ENCODE data around the gene DDIT4L. TPM values are rescaled to one million over a fixed set of nuclear protein-coding genes. Genes with fewer than 3 reads are reported as not detected.

DDIT4L gene
- total and polyA plus RNA-seq, 10 of the 15 experiments (the other 5 are each of a cell fraction or from before 2014, with no cell fraction given) = 0.02 to 0.08 TPM; not detected in 8

- H3K4me1 ChIP-seq (ENCODE audit: control insufficient read depth, insufficient read depth, low read length) = no peaks in the 10 kb centered on the region
- ChIA-PET CTCF (no interaction called here), POLR2A (no interaction called here), SMC1A (ENCODE audit: uncharacterized antibody, unreplicated experiment) (no interaction called here), RAD21 (ENCODE audit: unreplicated experiment) (no interaction called here)
- TF ChIP-seq CHD2 (IDR thresholded peaks at IDR 0.05; ENCODE audit: borderline replicate concordance, low read depth, low read length) = no peak
- TF ChIP-seq PAX8 (IDR thresholded peaks at IDR 0.05) = no peak
- no peak for TF ChIP-seq SMARCA5 (IDR thresholded peaks at IDR 0.05)
- no peak for TF ChIP-seq CBX3 (IDR thresholded peaks at IDR 0.05; ENCODE audit: borderline replicate concordance, low read depth)
- TF ChIP-seq MYC (IDR thresholded peaks at IDR 0.05; ENCODE audit: insufficient read depth, insufficient read length, insufficient replicate concordance, low read length, severe bottlenecking) = no peak
- no peak for TF ChIP-seq HDGF (IDR thresholded peaks at IDR 0.05)
- no peak for TF ChIP-seq BHLHE40 (IDR thresholded peaks at IDR 0.05; ENCODE audit: borderline replicate concordance in 1 of 2, low read depth in 2 of 2, low read length in 1 of 2)
- TF ChIP-seq PKNOX1 (IDR thresholded peaks at IDR 0.05) = no peak
- no peak for TF ChIP-seq CUX1 (IDR thresholded peaks at IDR 0.05; ENCODE audit: insufficient replicate concordance, low read depth, low read length)
- TF ChIP-seq NR2C2 (IDR thresholded peaks at IDR 0.05; ENCODE audit: borderline replicate concordance, control insufficient read depth, insufficient read length, low read depth) = no peak
- in situ Hi-C loops (cut with MboI) (no loop called here), intact Hi-C loops (cut with micrococcal nuclease; ENCODE audit: unreplicated experiment) (no loop called here)
- no peak overlapping the region for H2AFZ ChIP-seq (ENCODE audit: control insufficient read depth, low read depth, low read length)
- no peaks in the 10 kb centered on the region for H3K36me3 ChIP-seq (ENCODE audit: control insufficient read depth in 2 of 2, insufficient read depth in 2 of 2, low read length in 1 of 2)
- no peaks in the 10 kb centered on the region for H3K27me3 ChIP-seq (replicated peaks in 1 of 2; ENCODE audit: control insufficient read depth in 2 of 2, insufficient read depth in 2 of 2, low read length in 1 of 2)
- FAIRE-seq (no peak), DNase-seq (ENCODE audit: low read depth, low spot score) (no peak), ATAC-seq (no peak)
- no peaks in the 10 kb centered on the region for H3K9me3 ChIP-seq (replicated peaks; ENCODE audit: control insufficient read depth, insufficient read depth, low read length)
- no peaks in the 10 kb centered on the region for H4K20me1 ChIP-seq (ENCODE audit: control insufficient read depth, insufficient read depth)
- no peak overlapping the region for H3K27ac ChIP-seq (ENCODE audit: control insufficient read depth, insufficient read depth)
- no TSS peak for BruUV-seq (replicated peaks)
- no peak overlapping the region for H3K4me3 ChIP-seq
- no peaks in the 10 kb centered on the region for H3K79me2 ChIP-seq (ENCODE audit: control insufficient read depth, insufficient read depth, low read length)
- H3K9ac ChIP-seq (ENCODE audit: control insufficient read depth, insufficient read depth, low read length) = no peak overlapping the region
- WGBS (ENCODE audit: insufficient coverage, insufficient replicate concordance, low lambda C conversion rate, missing lambda C conversion rate) = 6% methylated on average over 2 of the region's 2 CpGs
- H3K4me2 ChIP-seq (ENCODE audit: control insufficient read depth, insufficient read depth) = no peak overlapping the region
These were observed 49.7 kb upstream of the DDIT4L start for GRCh38 chr4:100240008-100240407.
